ENCODE measurements around the gene DVL2. TPM values are rescaled to one million over a fixed set of nuclear protein-coding genes. Genes with fewer than 3 reads are reported as not detected.
A peak's percentile ranks its signal among the peaks of the same experiment; 100 is the strongest.

DVL2 gene
- total and polyA plus RNA-seq, 2 of the 13 experiments (the other 11 are each of a cell fraction or from before 2014, with no cell fraction given), result 5.7 to 38.2 TPM

- TF ChIP-seq BCL6 (CRISPR knock-in tag; IDR thresholded peaks at IDR 0.05) (peak; percentile 54), DRAP1 (CRISPR knock-in tag; IDR thresholded peaks at IDR 0.05) (peak; percentile 78), KLF13 (CRISPR knock-in tag; IDR thresholded peaks at IDR 0.05) (0 out of 2 replicates have a peak, but pooled peaks have one; percentile 27), ZNF678 (CRISPR knock-in tag; IDR thresholded peaks at IDR 0.05) (no peak), HIC2 (CRISPR knock-in tag; IDR thresholded peaks at IDR 0.05; ENCODE audit: low read depth) (peak; percentile 40; the same call in 1 of the 2 replicates), TEAD2 (CRISPR knock-in tag; IDR thresholded peaks at IDR 0.05) (no peak), ZFX (CRISPR knock-in tag; IDR thresholded peaks at IDR 0.05; ENCODE audit: low read depth) (peak; percentile 80), CEBPZ (IDR thresholded peaks at IDR 0.05; ENCODE audit: low read length) (no peak), RBAK (CRISPR knock-in tag; IDR thresholded peaks at IDR 0.05) (no peak; the same call in 1 of the 2 replicates), ZNF879 (CRISPR knock-in tag; IDR thresholded peaks at IDR 0.05) (0 out of 2 replicates have a peak, but pooled peaks have one; percentile 52), HNRNPK (IDR thresholded peaks at IDR 0.05; ENCODE audit: low read depth, low read length, poor library complexity, severe bottlenecking) (peak; percentile 68), ZNF329 (CRISPR knock-in tag; IDR thresholded peaks at IDR 0.05; ENCODE audit: low read depth) (peak; percentile 82), STAT5B (CRISPR knock-in tag; IDR thresholded peaks at IDR 0.05) (0 out of 2 replicates have a peak, but pooled peaks have one; percentile 17), BATF2 (CRISPR knock-in tag; IDR thresholded peaks at IDR 0.05) (peak; percentile 63; the same call in 1 of the 2 replicates), FLYWCH1 (CRISPR knock-in tag; IDR thresholded peaks at IDR 0.05) (peak; percentile 14; the same call in 1 of the 2 replicates), ZNF547 (CRISPR knock-in tag; IDR thresholded peaks at IDR 0.05) (peak; percentile 86; the same call in 1 of the 2 replicates), ZSCAN20 (CRISPR knock-in tag; IDR thresholded peaks at IDR 0.05; ENCODE audit: borderline replicate concordance) (no peak), POLR2AphosphoS5 (IDR thresholded peaks at IDR 0.05; ENCODE audit: low read depth, low read length) (peak; percentile 78), ZNF772 (CRISPR knock-in tag; IDR thresholded peaks at IDR 0.05) (peak; percentile 43; the same call in 1 of the 2 replicates), SKIL (CRISPR knock-in tag; IDR thresholded peaks at IDR 0.05; ENCODE audit: borderline replicate concordance) (peak; percentile 48; the same call in 1 of the 2 replicates), ZNF841 (CRISPR knock-in tag; IDR thresholded peaks at IDR 0.05; ENCODE audit: borderline replicate concordance) (peak; percentile 74; the same call in 1 of the 2 replicates)
These were observed 14.3 kb downstream of the DVL2 start, which contains the start of the genes ACADVL and DLG4 (continued) for GRCh38 chr17:7219812-7220592.

Measured in HepG2 (cell line).